Tibial artery (tissue), 4 donors: ENCODE results near the gene CAMTA1.

Experiments used
- DNase-seq, 2 donors: peaks; one replicate each; pipeline ENCODE4 v3.0.0-alpha.2; 2019
- H3K27ac ChIP-seq, 2 donors: fragments of 200-600 bp; sonication (generic) in 1 of 2; 1 replicate in 1 of 2; 2 replicates in 1 of 2; pipeline ENCODE4 v1.5.1; 2018 to 2019; ENCODE audit warnings: mild to moderate bottlenecking in 1 of 2
- H3K27me3 ChIP-seq, 2 donors: fragments of 200-600 bp; sonication (generic) in 1 of 2; one replicate each; pipeline versions ENCODE4 v1.5.1 to v1.6.0; 2016 to 2019
- H3K36me3 ChIP-seq, 3 donors: fragments of 200-600 bp; sonication (generic) in 2 of 3; one replicate each; pipeline ENCODE4 v1.5.1; 2016 to 2019; ENCODE audit warnings: mild to moderate bottlenecking in 2 of 3
- H3K4me1 ChIP-seq, 4 donors: fragments of 200-600 bp; sonication (generic) in 2 of 4; 1 replicate in 3 of 4; 2 replicates in 1 of 4; pipeline ENCODE4 v1.5.1; 2016 to 2019
- H3K4me3 ChIP-seq, 2 donors: fragments of 200-600 bp; sonication (generic) in 1 of 2; 1 replicate in 1 of 2; 2 replicates in 1 of 2; pipeline ENCODE4 v1.5.1; 2018 to 2019; ENCODE audit warnings: mild to moderate bottlenecking in 2 of 2
- H3K9me3 ChIP-seq, 3 donors: fragments of 200-600 bp; sonication (generic) in 1 of 3; one replicate each; pipeline ENCODE4 v1.5.1; 2016 to 2019
- intact Hi-C: fragments of 100-400 bp; cut with DNase I; formaldehyde crosslinking; loops from one replicate; pipeline ENCODE4 v1.15.0; 2023; ENCODE audit warnings: low total_unique reads
- TF ChIP-seq, protein P1 (sequence below), 2 experiments: fragments of 200-600 bp in 1 of 2; fragments of 450-650 bp in 1 of 2; IDR thresholded peaks; one replicate each; pipeline ENCODE4 v1.5.1; 2017 to 2019; ENCODE audit warnings: antibody characterized with exemption in 2 of 2, mild to moderate bottlenecking in 1 of 2, moderate library complexity in 1 of 2

Gene CAMTA1

DNA sequence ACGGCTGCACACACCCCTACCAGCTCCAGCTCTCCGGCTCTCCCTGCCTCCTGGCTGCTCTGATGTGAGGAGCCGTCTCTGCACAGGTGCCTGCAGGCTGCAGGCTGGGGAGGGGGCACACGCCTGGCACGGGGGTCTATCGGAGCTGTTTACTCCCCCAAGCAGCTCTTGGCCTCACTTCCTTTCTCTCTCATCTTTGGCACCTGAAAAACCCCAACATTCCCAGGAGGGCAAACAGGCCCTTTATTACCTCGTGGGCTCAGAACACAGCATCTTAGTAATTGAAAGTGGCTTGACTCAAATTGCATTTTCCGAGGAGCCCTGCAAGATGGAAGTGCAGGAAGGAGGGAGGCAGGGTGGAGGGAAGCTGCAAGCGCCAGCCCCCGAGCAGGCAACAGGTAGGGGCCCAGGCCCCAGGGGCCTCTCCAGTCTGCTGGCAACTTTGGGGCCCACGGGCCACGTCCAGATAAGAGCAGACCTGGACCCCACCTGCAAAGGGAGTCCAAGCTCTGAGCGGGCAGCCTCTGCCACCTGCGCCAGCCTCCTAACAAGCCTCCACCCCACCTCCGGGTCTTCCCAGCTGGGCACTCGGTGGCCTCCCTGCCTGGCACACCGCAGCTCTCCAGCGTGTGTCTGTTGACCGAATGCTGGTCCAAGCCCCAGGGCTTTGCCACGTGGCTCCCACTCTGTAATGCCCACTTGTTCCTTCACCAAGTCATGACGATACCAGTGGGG is 722.2 kb downstream of the CAMTA1 start:
- Histone ChIP-seq H3K36me3 (no peaks in the 10 kb centered on the region), H3K4me1 (no peaks in the 10 kb centered on the region), H3K27me3 (peaks cover 0 to 39% of the 10 kb centered on the region in 2 donors), H3K9me3 (no peaks in the 10 kb centered on the region), H3K4me3 (no peak overlapping the region), H3K27ac (no peak overlapping the region)
- TF ChIP-seq, protein P1, sequence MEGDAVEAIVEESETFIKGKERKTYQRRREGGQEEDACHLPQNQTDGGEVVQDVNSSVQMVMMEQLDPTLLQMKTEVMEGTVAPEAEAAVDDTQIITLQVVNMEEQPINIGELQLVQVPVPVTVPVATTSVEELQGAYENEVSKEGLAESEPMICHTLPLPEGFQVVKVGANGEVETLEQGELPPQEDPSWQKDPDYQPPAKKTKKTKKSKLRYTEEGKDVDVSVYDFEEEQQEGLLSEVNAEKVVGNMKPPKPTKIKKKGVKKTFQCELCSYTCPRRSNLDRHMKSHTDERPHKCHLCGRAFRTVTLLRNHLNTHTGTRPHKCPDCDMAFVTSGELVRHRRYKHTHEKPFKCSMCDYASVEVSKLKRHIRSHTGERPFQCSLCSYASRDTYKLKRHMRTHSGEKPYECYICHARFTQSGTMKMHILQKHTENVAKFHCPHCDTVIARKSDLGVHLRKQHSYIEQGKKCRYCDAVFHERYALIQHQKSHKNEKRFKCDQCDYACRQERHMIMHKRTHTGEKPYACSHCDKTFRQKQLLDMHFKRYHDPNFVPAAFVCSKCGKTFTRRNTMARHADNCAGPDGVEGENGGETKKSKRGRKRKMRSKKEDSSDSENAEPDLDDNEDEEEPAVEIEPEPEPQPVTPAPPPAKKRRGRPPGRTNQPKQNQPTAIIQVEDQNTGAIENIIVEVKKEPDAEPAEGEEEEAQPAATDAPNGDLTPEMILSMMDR (IDR thresholded peaks at IDR 0.05) = no peak
- no peak for DNase-seq
- intact Hi-C loops = no loop called here

DNA sequence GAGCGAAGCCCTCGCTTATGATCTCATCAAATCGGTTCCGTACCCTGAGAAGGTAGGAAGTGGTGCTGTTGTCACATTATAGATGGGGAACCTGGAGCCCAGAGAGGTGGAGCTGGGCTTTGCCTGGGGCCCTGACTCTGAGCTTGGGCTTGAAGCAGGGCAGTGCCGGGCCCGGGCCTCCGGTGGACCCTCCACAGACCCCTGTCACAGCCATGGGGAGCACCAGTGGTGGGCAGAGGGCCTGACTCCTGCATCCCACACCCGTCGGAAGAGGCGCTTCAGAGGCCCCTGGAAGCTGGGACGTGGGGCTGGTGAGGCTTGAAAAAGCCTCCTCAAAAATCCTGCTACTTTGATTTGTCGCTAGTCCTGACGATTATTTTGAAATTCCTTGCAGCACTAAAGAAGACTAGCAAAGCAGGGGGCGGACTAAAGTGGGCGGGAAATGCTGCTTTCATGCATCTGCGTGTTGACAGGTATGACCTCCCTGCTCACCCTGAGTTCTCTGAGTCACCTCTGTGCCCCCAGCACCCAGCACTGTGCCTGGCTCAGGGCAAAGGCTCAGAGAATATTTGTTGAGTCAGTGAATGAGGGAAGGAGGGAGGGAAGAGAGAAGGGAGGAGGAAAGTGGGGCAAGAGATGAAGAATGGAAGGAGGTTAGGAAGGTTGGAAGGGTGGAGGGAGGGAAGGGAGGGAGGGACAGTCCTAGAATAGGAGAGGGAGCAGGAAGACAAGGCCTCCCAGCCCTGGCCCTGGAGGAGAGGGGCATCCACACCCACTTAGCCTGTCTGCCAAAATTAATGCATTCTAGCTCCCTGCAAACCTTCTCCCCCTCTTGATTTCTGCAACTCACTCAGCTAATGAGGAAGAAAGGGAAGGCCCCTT is 723.0 kb downstream of the CAMTA1 start:
- DNase-seq = no peak
- no peak overlapping the region for H3K27ac ChIP-seq
- H3K27me3 ChIP-seq = peaks cover 0 to 39% of the 10 kb centered on the region in 2 donors
- no peaks in the 10 kb centered on the region for H3K9me3 ChIP-seq
- no peaks in the 10 kb centered on the region for H3K36me3 ChIP-seq
- TF ChIP-seq, protein P1 (IDR thresholded peaks at IDR 0.05) = no peak
- H3K4me1 ChIP-seq = no peaks in the 10 kb centered on the region
- intact Hi-C loops = no loop called here
- no peak overlapping the region for H3K4me3 ChIP-seq

DNA sequence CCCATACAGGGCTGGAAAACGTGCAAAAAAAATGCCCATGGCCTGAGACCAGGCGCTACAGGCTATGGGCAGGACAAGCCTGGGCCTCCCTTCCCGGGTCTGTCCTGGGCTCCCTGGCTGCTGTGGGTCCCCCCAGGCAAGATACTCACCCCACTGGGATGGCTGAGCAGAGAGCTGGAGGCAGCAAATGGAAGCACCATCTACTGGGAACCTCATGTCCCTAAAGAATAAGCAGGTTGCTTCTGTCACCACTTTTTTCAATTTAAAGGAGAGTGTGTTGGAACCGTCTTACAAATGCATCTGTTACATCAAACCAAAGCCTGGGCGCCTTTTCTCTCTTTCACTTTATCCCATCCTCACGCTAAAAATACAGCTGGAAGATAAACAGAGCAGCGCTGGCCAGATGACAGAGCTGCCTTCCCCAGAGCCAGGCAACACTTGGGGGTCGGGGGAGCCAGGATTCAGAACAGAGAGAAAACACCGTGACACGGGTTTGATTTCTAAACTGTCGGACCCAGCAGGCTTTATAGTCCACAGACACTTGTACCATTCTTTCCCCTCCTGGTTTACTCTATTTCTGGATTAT is 723.8 kb downstream of the CAMTA1 start:
- TF ChIP-seq, protein P1 (IDR thresholded peaks at IDR 0.05) = no peak
- Histone ChIP-seq H3K27me3 (peaks cover 0 to 34% of the 10 kb centered on the region in 2 donors), H3K9me3 (no peaks in the 10 kb centered on the region), H3K4me3 (no peak overlapping the region), H3K27ac (no peak overlapping the region), H3K4me1 (no peaks in the 10 kb centered on the region), H3K36me3 (no peaks in the 10 kb centered on the region)
- DNase-seq = no peak
- intact Hi-C loops = no loop called here

DNA sequence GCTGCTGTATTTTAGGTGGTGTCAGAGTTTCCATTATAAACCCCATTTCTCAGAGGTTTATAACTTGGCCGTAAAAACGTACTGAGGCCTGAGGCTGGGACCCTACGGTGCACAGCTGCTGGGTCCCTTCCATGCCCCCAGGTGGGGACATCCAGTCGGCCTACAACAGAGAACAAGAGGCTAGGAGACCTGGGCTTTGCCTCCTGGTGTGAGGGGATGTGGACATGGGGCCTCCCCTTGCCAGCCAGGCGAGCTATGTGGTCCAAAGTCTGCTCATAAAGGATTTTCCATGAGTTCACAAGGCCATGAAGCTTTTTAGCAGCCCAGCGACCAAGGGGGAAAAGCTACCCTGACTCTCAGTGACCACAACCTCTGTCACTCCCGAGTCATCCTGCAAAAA is 724.3 kb downstream of the CAMTA1 start:
- Histone ChIP-seq H3K4me1 (no peaks in the 10 kb centered on the region), H3K9me3 (no peaks in the 10 kb centered on the region), H3K36me3 (no peaks in the 10 kb centered on the region), H3K27me3 (peaks cover 0 to 32% of the 10 kb centered on the region in 2 donors), H3K27ac (no peak overlapping the region), H3K4me3 (no peak overlapping the region)
- no peak for DNase-seq
- TF ChIP-seq, protein P1 (IDR thresholded peaks at IDR 0.05) = no peak
- intact Hi-C loops = no loop called here

DNA sequence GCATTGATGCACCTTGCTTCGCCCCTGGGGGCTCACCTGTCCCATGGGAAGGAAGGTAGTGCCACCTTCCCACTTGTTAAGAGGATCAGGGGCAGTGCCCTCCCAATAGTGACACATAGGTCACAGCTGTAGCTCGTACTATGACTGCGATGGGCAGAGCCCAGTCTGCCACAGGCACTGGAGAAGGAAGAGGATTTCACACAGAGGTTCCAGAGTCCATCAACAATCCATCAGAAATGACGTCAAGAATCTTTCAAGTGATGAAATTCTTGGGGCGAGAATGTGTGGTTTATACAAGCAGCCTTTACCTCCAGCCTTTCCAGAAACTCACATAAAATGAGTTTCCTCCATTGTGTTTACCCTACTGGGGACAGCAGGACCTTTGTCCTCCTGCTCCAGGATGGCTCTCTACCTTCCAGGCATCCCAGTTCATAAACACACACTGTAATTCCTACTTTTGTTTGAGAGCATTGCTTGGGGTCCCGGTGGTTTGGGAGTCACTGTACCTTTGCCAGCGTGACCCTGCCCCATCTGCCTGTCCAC is 725.2 kb downstream of the CAMTA1 start:
- DNase-seq = no peak
- Histone ChIP-seq H3K9me3 (no peaks in the 10 kb centered on the region), H3K36me3 (no peaks in the 10 kb centered on the region), H3K4me3 (no peak overlapping the region), H3K27ac (no peak overlapping the region), H3K4me1 (no peaks in the 10 kb centered on the region), H3K27me3 (peaks cover 0 to 32% of the 10 kb centered on the region in 2 donors)
- TF ChIP-seq, protein P1 (IDR thresholded peaks at IDR 0.05) = no peak
- intact Hi-C loops = no loop called here
